Measurements from ENCODE around the gene RASSF7.

- no peak for TF ChIP-seq EZH2phosphoT487 (IDR thresholded peaks at IDR 0.05; ENCODE audit: insufficient read depth, low read depth)
- TF ChIP-seq EZH2 (IDR thresholded peaks at IDR 0.05; ENCODE audit: insufficient read depth, poor library complexity, severe bottlenecking) = no peak
Observed at GRCh38 chr11:557328-558132, 3.2 kb upstream of the RASSF7 start.

Measured in GM23248 (cell line).